GM19397 (cell line): ENCODE data around the gene KCNK5.

ENCODE experiments used
- ATAC-seq: cut with Tn5 transposase; IDR thresholded peaks from one replicate; pipeline ENCODE4 v1.9.1; 2021; ENCODE audit warnings: mild to moderate bottlenecking, moderate library complexity; ENCODE audit not compliant: unreplicated experiment

Gene KCNK5

GRCh38 chr6:39228992-39229767 lies at the start of gene KCNK5:
Gene KCNK5 (minus strand): TSS chr6:39229475. CDS start chr6:39229111, 364 bp downstream.
- ATAC-seq = peak; percentile 69

GRCh38 chr6:39276379-39276995 lies 47.2 kb upstream of the KCNK5 start:
- no peak for ATAC-seq

- no peak for ATAC-seq
Observed at GRCh38 chr6:39274903-39275302, 45.6 kb upstream of the KCNK5 start.

- ATAC-seq = no peak
Observed at GRCh38 chr6:39274471-39274870, 45.2 kb upstream of the KCNK5 start.

- ATAC-seq = no peak
Observed at GRCh38 chr6:39273406-39273821, 44.1 kb upstream of the KCNK5 start.

GRCh38 chr6:39269961-39270360 lies 40.7 kb upstream of the KCNK5 start:
- ATAC-seq = no peak

GRCh38 chr6:39268721-39269120 lies 39.4 kb upstream of the KCNK5 start:
- ATAC-seq = no peak

GRCh38 chr6:39268171-39268570 lies 38.9 kb upstream of the KCNK5 start:
- ATAC-seq = no peak

- no peak for ATAC-seq
Observed at GRCh38 chr6:39266782-39267355, 37.6 kb upstream of the KCNK5 start.

GRCh38 chr6:39266375-39266774 lies 37.1 kb upstream of the KCNK5 start:
- ATAC-seq = no peak

- no peak for ATAC-seq
Observed at GRCh38 chr6:39263303-39264037, 34.2 kb upstream of the KCNK5 start.

GRCh38 chr6:39261751-39262150 lies 32.5 kb upstream of the KCNK5 start:
- ATAC-seq = no peak

- ATAC-seq = no peak
Observed at GRCh38 chr6:39260953-39261352, 31.7 kb upstream of the KCNK5 start.

GRCh38 chr6:39260456-39260855 lies 31.2 kb upstream of the KCNK5 start:
- no peak for ATAC-seq

GRCh38 chr6:39256294-39256940 lies 27.1 kb upstream of the KCNK5 start:
- ATAC-seq = no peak

GRCh38 chr6:39254999-39255535 lies 25.8 kb upstream of the KCNK5 start:
- ATAC-seq = no peak

GRCh38 chr6:39251406-39251805 lies 22.1 kb upstream of the KCNK5 start:
- no peak for ATAC-seq

- ATAC-seq = no peak
Observed at GRCh38 chr6:39250507-39250906, 21.2 kb upstream of the KCNK5 start.

GRCh38 chr6:39249278-39249677 lies 20.0 kb upstream of the KCNK5 start:
- ATAC-seq = no peak

GRCh38 chr6:39247667-39248194 lies 18.5 kb upstream of the KCNK5 start:
- ATAC-seq = no peak
